DOHH2 (cell line): Measurements from ENCODE around the gene WIPF2.
A peak's percentile ranks its signal among the peaks of the same experiment; 100 is the strongest.

Experiments used
- CTCF ChIP-seq: fragments of 200-600 bp; sonication (generic); IDR thresholded peaks from one replicate; pipeline ENCODE4 v1.5.1; 2014; ENCODE audit warnings: antibody characterized with exemption, mild to moderate bottlenecking, low read depth, low read length; ENCODE audit not compliant: poor library complexity, severe bottlenecking
- EZH2phosphoT487 ChIP-seq: fragments of 200-600 bp; sonication (generic); IDR thresholded peaks from 2 replicates; pipeline ENCODE4 v1.6.1; 2017; ENCODE audit warnings: borderline replicate concordance, mild to moderate bottlenecking, antibody characterized with exemption, low read length, moderate library complexity, mixed read lengths

GRCh38 chr17:40290629-40291280, 71.7 kb downstream of the WIPF2 start:
- TF ChIP-seq CTCF (peak; percentile 74), EZH2phosphoT487 (no peak)
